ENCODE results near the gene THSD4.

THSD4 gene

DNA sequence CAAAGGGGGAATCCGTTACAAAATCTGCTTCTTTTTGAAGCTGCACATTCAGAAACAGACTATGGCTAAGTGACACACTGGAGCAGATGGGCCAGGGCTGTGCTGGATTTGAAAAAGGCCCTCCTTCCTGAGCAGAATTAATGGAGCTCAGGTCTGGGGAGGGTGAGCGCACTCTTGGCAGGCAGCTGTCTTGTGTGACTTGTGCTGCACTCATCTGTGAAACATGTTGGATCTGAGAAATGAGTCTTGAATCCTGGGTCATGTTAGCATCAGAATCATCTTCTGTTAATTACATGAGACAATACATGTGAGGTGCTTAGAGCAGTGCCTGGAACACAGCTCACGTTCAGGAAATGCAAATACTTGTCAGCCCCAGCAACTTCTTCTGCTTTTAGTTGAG is 219.6 kb downstream of the THSD4 start:
- peak; percentile 62 for DNase-seq

DNA sequence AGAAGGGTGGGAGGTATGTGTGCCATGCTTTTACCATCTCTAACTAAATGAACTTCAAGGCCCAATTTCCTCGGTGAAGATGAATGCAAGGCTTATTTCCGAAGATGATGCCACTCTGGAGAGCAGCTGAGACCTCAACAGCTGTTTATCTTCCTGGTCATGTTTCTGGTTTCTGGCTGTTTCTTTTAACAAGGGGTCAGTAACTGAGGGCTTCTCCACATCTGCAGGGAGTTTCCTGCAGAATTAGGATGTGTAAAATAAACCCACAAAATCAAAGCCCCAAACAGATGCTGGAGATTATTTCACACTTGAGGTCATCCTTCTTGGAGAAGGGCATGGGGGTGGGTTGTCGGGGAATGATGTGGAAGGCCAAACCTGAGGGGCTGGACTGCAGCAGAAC is 220.3 kb downstream of the THSD4 start:
- DNase-seq: no peak

DNA sequence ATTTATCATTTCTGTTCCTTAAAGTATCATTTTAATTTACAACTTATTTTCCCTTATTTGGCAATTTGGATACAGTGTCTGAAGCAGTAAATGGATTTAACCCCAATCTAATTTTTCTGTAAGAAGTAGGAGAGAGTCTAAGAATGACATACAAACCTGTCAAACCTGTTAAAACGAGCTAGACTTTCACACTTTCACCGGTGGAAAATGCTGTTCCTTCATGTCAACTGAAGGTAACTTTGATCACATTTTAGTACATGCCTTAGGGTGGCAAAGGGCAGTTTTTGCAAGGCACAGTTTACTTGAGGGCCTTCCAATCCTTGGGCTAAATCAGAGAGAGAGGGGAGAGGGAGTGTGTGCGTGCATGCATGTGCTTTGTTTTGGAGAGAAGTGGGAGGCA is 221.4 kb downstream of the THSD4 start:
- no peak for DNase-seq

DNA sequence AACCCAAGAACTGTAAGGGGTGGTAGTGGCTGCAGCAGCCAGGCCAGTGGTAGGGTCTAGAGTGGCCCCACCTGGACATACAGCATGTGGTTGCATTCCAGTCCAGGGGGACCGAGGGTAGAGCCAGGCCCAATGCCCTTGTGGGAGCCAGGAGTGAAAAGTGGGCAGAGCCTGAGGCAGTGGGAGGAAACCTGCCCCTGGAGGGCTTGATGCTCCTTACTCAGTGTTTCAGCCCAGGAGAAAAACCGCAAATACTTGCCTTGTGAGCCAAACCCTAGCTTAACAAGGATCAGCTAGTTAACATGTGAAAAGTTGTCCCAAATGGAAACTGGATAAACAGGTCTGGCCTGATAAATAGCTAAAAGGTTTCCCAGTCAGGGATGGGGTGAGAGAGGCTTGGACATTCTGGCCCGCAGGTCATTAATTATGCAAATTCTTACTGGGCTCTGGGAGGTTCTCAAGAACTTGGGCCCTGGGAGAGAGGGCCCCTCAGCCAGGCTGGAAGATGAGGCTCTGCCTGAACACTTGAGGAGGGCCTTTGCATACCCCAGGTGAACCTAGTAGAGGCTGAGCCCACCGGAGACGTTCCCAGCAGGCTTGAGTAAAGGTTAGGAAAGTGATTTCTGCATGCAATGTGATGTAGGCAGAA is 222.1 kb downstream of the THSD4 start:
- DNase-seq: no peak

DNA sequence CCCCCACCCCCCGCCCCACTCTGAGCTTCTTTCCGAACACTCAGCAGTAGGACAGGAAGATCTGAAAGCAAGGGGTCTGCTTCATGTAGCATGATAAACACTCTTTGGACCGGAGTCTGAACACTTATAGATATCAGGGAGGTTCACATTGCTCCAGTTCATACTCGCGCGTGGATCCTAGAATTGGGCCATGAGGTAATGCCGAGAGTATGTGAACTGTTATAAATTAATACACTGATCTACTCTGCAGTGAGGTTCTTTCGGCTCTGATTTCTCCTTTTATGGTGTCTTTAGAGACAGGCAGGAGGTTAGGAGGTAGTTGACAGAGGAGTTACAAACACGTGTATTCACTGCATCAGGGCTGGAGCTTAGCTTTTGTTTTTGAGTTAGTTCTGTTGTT is 223.0 kb downstream of the THSD4 start:
- no peak for DNase-seq

DNA sequence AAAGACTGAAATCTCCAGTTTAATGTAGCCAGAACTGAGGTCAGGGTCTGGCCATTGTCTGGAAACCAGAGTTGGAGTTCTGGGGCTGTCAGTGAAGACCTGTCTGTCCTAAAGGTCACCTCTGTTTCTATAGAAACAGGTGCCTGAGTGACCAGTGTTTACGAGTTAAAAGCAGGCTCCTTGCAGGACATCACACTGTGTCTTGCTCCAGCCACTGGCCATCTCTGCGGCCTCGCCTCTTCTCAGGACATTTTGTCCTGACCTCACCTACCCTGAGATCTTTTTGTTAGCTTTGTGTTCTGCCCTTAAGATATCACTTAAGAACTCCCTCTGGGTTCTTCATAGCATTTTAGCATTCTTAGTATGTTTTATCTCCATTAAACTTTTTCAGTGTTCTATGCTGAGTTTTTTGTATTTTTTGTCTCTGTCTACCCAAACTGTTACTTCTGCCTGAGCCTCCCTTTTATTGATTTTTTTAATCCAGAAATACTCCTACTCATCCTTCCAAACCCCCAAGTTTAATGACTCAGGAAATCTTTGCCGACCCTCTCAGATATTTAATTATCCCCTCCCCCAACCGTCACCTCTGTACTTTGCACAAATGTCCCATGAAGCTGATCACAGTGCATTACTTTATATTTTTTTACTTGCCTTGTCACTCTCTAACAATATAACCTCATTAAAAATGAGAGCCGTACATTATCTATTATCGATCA is 223.7 kb downstream of the THSD4 start:
- DNase-seq: no peak

DNA sequence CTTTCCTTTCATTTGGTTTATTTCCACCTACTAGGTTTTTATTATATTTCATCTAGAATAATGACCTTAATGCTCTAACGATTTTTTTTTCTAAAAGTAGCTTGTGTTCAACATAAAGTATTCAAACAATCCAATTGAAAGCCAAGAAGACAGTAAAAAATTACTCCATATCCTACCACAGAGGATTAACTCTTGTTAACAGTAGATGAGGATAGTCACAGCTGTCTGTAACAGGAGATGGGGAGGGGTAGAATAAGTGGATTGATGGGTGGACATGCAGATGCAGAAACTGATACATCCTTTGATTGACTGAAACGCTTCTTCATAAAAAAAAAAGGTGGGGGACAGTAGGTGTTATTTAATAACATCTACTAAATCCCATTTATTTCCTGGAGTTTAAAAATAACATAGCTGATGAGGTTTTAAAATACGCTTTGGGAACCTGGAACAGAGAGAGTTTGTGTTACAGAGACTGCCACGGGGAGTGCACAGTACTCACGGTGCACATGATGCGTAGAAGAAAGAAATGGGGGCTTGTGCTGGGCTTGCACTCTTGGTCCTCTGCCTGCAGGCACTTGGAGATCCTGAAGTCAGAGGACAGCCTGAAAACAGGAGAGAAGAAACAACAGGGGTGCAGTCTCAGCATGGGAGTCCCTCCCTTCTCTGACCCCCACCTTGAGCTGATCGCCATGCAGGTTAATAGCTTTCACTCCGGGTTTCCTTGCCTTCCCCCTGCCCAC is 226.7 kb downstream of the THSD4 start:
- DNase-seq: peak; percentile 88

DNA sequence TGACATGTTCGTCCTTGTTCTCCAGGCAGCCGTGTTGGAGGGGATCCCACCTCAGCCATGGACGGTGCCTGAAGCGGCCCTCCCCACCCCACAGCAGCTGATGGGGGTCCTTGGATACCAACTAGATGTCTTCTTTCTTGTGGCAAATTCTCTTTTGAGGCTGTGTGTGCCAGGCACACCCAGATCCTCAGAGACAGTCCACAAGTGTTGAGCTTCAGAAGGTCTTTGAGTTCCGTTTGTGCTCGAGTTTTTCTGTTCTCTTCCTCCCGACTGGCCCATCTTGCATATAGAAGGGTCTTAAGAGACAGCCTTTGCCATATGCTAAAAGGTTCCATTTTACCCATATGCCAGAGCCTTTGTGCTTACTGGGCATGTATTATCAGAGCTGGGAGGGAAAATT is 227.4 kb downstream of the THSD4 start:
- DNase-seq: peak; percentile 35

DNA sequence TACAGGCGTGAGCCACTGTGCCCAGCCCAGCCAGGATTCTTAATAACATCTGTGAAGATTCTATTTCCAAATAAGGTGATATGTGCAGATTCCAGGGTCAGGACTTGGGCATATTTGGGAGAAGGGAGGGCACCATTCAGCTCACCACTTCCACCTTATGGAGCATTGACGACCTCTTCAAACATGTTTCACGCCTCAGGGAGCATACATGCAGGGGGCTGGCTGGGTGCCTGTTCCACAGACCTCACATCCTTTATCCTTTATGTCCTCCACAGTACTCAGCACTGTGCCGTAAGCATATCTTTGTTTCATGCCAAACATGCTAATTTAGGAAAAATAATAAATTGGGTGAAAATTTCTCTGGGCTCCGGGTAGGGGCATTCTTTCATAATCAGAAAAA is 229.0 kb downstream of the THSD4 start:
- no peak for DNase-seq

DNA sequence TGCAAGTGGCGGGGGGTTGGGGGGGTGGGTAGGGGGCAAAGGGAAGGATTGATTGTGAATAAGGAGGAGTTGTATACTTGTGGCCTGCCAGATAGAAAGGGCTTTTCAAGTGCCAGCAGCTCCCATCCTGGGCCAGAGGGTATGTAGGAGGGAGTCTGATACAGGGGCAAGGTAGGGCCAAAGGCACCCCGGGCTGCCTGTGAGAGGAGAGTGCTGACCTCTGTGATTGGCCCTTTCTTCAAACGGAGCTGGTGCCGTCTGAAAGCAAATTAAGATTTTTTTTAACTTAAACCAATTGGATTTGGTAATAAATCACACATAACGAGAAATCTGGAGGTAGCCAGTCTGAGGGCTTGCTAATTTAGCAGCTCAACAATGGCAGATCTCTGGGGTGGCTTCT is 229.9 kb downstream of the THSD4 start:
- DNase-seq: no peak

DNA sequence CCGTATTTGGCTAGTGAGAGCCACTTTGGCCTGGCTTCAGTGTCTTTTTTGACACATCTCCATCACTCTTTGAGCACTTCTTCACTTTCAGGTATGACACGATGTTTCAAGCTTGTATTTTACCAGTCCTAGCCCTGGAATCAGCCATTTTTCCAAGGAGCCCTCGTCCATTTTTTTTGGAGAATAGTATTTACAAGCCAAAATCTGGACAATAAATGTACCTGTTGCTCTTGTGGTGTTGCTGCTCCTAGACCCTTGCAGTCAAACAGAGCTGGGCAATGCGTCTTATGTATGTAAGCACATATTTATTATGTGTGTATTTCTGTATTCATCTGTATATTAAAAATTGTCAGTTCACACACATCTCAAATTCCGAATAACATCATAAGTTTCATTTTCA is 231.2 kb downstream of the THSD4 start:
- DNase-seq: no peak

DNA sequence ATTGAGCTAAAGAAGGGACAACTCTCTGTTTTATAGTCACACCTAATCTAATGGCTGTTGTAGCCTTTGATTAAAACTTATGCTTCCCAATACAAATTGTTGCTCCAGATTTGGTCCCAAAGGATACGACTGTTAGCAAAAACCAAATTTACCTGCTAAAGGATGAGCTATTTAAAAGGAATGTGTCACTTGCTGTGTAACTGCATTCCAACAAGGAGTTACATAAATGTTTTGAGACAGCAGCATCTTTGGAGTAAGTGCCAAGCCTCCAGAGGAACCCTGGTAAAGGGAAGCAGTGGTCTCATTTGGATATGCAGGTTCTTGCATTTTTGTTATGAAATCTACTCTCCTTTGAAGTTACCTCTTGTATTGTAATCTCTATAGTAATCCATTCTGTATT is 233.3 kb downstream of the THSD4 start:
- DNase-seq: no peak

DNA sequence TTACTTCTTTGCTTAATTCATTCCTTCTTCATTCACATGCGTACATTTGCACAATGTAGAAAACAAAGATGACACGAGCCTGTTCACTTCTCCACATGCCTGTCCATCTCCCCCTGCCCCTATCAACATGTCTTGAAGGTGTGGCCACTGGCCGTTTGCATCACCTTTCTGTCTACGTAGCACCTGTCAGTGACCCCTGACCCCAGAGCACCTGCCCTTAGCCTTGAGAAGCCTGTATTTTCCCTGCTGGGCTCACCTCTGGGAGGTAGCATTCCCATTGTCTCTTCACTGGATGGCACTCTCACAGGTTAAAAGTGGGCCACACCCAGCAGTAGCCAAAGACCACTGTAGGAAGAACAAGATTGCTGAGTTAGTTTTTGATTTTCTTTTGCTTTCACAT is 234.1 kb downstream of the THSD4 start:
- DNase-seq: no peak

DNA sequence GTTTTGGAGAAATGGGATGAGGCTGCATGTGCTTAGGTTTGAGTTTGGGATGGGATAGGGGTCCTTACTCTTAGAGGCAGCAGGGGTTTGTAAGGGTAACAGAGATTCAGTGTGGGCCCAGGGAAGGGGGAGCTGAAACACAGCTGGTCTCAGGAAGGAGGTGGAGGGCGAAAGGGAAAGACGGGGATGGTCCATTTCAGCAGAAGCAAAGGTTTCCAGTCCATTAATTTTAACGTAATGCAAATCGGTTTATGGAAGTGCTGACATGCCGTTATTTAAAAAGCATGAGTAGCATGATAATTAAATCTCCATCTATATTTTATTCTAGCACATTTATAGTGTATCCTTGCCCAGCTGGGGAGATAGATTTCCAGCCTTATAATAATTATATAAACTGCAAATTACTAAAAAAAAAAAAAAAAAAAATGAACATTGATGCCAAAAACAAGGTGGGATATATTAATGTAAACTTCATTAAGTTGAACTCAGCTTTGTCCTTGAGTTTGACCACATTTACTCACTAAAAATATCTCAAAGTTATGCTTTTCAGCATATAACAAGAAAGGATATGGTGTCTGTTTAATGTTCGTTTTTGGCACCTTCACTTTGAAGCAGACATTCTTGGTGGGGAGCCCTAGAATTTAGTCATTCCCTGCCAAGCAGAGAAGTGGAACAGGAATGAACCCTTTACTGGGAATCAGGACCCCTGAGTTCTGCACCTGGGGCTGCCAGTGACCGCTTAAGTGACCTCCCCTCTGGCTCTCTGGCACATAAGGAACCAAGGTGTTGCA is 234.7 kb downstream of the THSD4 start:
- no peak for DNase-seq

DNA sequence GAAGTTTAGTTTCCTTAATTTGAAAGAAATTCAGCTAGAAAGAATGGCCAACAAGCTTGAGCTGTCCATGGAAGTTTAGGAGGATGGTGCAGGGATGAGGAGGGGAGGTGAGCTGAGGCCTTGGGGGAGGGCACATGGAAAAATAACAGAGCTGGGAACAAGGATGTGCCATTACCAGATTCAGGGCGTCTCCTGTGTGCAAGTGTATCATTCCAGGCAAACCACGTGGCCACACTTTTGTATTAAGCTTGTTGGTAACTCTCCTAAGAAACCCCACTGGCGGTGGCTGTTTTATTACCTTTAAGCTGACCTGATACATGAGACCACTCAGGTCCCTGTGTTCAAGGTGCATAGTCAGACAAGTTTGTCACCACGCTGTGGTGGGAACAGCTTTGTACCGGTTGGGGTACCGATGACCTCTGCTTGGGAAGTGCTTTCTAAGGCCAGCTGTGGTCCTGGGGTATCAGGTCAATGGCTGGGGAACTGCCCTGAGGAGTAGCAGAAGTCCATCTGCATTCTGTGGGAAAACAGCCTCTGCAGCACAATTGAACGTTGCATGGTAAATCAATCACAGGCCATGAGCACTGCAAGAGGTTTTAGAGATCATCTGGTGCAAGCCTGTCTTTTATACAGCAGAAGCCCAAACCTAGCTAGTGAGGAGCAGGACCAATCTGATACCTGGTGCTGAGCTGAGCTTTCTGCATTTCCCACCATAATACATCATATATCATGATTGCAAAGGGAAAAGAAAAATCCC is 235.5 kb downstream of the THSD4 start:
- no peak for DNase-seq

DNA sequence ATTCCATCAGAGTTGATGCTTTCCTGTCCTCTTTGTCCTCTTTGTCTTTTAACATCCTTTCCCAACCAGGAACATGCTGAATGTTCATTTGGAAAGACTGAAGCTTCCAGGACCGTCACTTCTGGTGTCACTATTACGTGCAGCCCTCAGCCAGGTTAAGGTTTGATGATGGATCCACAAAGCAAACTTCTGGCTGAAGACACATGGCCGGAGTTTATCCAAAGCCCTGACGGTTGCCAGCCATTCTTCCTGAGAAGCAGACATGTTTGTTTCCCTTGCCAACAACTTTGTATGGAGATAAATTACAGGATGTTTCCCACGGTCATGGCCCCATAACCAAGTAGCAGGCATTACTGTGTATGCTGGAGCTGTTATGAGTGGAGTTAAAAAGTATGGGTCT is 236.9 kb downstream of the THSD4 start:
- DNase-seq: no peak

DNA sequence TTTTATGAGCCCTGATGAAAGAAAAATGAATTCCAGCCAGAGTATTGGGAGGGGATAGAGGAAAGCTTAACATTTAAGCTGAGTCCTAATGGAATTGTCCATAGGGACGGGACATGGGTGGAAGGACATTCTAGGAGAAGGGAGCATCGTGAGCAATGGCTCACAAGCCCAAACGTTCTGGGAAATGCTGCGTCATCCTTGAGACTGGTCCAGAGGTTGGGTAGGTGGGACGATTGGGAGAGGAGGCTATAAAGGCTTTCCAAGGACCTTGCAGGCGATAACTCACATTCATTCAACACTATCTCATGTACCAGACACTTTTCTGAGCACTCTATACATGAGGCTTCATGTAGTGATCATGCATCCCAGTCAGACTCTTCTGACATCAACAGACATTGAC is 237.5 kb downstream of the THSD4 start:
- no peak for DNase-seq

DNA sequence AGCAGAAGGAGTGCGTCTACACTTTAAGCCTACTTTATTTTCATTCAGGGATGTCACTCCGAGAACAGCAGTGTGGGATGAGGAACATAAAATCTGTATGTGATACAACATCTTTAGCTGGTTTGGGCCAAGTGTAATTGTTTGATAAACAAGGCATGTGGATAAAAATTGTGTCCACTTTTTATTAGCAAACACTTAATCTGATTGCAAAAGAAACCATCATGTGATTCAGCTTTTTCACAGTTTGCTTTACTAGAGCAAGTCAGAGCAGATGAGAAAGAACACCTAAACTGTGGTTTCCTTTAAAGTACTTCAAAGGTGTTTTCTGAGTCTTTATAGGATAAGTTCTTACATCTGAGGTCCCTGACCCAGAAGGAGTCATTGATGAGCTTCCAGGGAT is 237.9 kb downstream of the THSD4 start:
- no peak for DNase-seq

DNA sequence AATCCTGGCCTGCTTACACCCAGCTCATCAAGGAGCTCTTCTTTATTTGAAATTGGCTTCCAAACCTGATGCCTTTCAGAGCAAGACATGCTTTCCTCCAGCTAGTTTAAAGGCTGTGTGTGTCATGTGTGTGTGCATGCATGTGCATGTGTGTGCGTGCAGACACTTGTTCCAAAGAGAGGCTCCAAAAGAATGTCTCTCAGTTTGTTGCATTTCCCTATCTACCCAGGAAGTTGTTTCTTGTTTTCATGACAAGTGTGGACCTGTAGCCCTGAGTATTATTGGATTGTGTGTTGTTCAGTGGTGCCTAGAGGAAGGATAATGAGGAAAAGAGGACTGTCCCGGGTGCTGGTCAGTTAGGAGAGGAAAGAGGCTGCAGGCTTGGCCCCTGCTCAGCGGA is 240.0 kb downstream of the THSD4 start:
- no peak for DNase-seq

DNA sequence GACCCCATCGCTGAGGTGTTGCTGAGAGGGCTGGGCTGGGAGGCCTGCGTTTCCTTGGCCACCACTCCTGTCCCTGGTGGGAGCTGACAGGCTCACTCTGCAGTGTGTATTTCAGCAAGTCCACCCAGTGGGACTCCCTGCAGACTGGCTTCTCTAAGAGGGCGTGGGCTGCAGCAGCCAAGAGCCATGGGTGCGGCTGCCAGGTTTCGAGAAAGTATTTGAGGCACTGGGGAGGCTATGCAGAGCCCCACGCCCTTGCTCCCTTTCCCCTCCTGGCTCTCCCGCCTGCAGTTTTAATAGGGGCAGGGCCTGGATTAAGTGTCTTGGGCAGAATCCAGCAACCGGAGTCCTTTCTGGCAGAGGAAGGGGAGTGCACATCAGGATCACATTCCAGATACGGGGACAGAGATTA is 242.1 kb downstream of the THSD4 start:
- peak; percentile 58 for DNase-seq

DNA sequence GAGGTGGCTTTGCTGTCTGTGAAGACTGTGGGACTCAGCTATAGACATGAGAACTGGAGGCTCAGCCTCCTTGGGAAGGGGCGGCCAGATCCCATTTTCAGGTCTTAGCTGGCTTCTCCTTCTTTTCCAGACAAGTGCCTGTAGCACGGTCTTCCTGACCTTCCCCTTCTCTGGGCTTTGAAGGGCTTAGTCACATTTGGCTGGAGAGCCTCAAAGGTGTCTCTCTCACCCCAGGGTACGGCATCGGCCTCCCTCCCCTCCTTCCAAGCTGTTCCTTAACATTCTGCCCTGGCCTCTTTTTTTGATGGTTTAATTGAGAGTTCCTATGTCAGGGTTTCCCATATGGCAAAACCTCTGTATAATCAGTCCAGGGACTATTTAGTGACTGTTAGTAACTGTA is 242.7 kb downstream of the THSD4 start:
- DNase-seq: no peak

DNA sequence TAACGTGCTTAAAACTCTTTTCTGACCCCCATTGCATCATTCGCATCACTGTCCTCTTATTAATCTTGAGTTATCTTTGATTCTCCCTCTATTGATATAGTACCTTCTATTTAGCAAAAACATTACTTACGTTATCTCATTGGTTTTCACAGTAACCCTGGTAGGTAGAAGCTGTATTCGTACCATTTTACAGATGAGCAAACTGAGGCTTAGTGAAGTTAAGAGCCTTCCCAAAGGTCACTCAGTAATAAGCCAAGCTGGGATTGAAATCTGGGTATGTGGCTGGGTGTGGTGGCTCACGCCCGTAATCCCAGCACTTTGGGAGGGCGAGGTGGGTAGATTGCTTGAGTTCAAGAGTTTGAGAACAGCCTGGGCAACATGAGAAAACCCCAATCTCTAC is 244.0 kb downstream of the THSD4 start:
- no peak for DNase-seq

DNA sequence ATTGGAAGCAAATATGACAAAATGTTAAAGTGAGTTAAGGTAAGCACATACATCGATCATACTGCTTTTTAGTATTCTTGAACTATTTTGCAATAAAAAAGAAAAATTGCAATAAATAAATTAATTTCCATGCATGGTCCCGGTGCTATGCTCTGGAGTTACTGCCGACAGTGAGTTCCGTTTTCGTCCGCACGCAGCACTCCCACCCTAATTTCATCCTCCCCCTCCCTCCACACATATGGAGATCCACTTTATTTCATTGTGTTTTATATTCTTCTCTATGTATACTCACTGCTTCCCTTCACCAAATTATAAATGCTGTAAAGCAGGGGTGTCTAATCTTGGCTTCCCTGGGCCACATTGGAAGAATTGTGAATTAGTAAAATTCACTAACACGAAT is 247.3 kb downstream of the THSD4 start:
- DNase-seq: no peak
